HepG2 (cell line): ENCODE measurements around the gene GFRA3. TPM values are rescaled to one million over a fixed set of nuclear protein-coding genes. Genes with fewer than 3 reads are reported as not detected.

Experiments used
- ATAC-seq: fragments of 200-7000 bp; cut with Tn5 transposase; 3 replicates; pipeline ENCODE4 v1.9.1; 2020; ENCODE audit warnings: mild to moderate bottlenecking, moderate library complexity
- BruUV-seq: library from RNA; stranded (reverse); fragments of 400-500 nt; replicated peaks from 2 replicates; lab custom pipeline; 2021; lab: Mats Ljungman, UMichigan
- CTCF ChIA-PET: fragments of 300-600 bp; formaldehyde crosslinking; extraction: SDS; loops from one replicate; lab custom pipeline; 2021; ENCODE audit warnings: low total read pairs, inconsistent platforms, low intra/inter-chr PET ratio; lab: Yijun Ruan, JAX
- POLR2A ChIA-PET: fragments of 350-600 bp; sonication (Branson Sonifier 250); formaldehyde crosslinking; loops from one replicate; lab custom pipeline; 2020; ENCODE audit warnings: antibody characterized with exemption, inconsistent platforms; lab: Yijun Ruan, JAX
- DNase-seq: peaks from one replicate; pipeline ENCODE4 v3.0.0-alpha.2; 2015; ENCODE audit warnings: low spot score
- FAIRE-seq: peaks from 3 replicates; lab custom pipeline; 2011; peaks lifted over from hg19 to GRCh38; lab: Jason Lieb, UNC
- H2AFZ ChIP-seq: one replicate; pipeline ENCODE4 v1.6.1; 2011; ENCODE audit warnings: low read length, inconsistent platforms
- H3K27ac ChIP-seq: fragments of 300-600 bp; 3 replicates; pipeline ENCODE4 v1.8.0; 2011; ENCODE audit warnings: mixed run types, mild to moderate bottlenecking, mixed read lengths, low read length, inconsistent platforms; ENCODE audit not compliant: insufficient read depth; ENCODE audit errors: extremely low read length
- H3K27me3 ChIP-seq, 2 experiments: fragments of 200-600 bp in 1 of 2; 2 replicates in 1 of 2; 3 replicates in 1 of 2; pipeline versions ENCODE4 v1.6.0 to v1.8.0; 2011; ENCODE audit warnings: low read length in 2 of 2, mild to moderate bottlenecking in 2 of 2, moderate library complexity in 2 of 2, inconsistent platforms in 1 of 2; ENCODE audit not compliant: insufficient read depth in 2 of 2, control insufficient read depth in 1 of 2
- H3K36me3 ChIP-seq, 2 experiments: fragments of 200-600 bp in 1 of 2; replicated peaks in 1 of 2; 2 replicates in 1 of 2; 3 replicates in 1 of 2; pipeline versions ENCODE4 v1.5.1 to v1.8.0; 2011; ENCODE audit warnings: low read length in 2 of 2, inconsistent platforms in 1 of 2; ENCODE audit not compliant: insufficient read depth in 2 of 2, control insufficient read depth in 1 of 2
- H3K4me1 ChIP-seq: 2 replicates; pipeline ENCODE4 v1.5.1; 2012; ENCODE audit warnings: low read length, inconsistent platforms; ENCODE audit not compliant: insufficient read depth
- H3K4me2 ChIP-seq: 2 replicates; pipeline ENCODE4 v1.6.0; 2011; ENCODE audit warnings: low read depth, low read length, inconsistent platforms
- H3K4me3 ChIP-seq, 3 experiments: fragments of 200-600 bp in 1 of 3; sonication (generic), shearing (Covaris generic) in 1 of 3; replicated peaks in 1 of 3; 2 replicates each; pipeline ENCODE4 v1.5.1; 2011 to 2016; ENCODE audit warnings: low read length in 3 of 3, inconsistent platforms in 2 of 3, low read depth in 2 of 3, mild to moderate bottlenecking in 2 of 3, control low read depth in 1 of 3, mixed read lengths in 1 of 3; ENCODE audit not compliant: insufficient read depth in 1 of 3
- H3K79me2 ChIP-seq: one replicate; pipeline ENCODE4 v1.6.1; 2011; ENCODE audit warnings: low read length, inconsistent platforms; ENCODE audit not compliant: insufficient read depth
- H3K9ac ChIP-seq: 2 replicates; pipeline ENCODE4 v1.6.0; 2011; ENCODE audit warnings: mild to moderate bottlenecking, low read depth, low read length, inconsistent platforms; ENCODE audit not compliant: insufficient read depth
- H3K9me3 ChIP-seq: 2 replicates; pipeline ENCODE4 v1.5.1; 2012; ENCODE audit warnings: mild to moderate bottlenecking, low read length
- H4K20me1 ChIP-seq: 2 replicates; pipeline ENCODE4 v1.6.0; 2011; ENCODE audit warnings: inconsistent platforms, mild to moderate bottlenecking, low read length, moderate library complexity; ENCODE audit not compliant: insufficient read depth
- BRCA1 ChIP-seq: sonication (generic); formaldehyde crosslinking; IDR thresholded peaks from 2 replicates; pipeline ENCODE4 v1.4.0; 2020; ENCODE audit warnings: missing genetic modification reagents
- GLI4 ChIP-seq: sonication (generic); formaldehyde crosslinking; IDR thresholded peaks from 2 replicates; pipeline ENCODE4 v1.5.1; 2020; ENCODE audit warnings: missing genetic modification reagents, mild to moderate bottlenecking, moderate library complexity, borderline replicate concordance
- HES4 ChIP-seq: sonication (generic); formaldehyde crosslinking; IDR thresholded peaks from 2 replicates; pipeline ENCODE4 v1.9.0; 2021; ENCODE audit warnings: mild to moderate bottlenecking, missing genetic modification reagents, borderline replicate concordance
- IKZF1 ChIP-seq: fragments of 450-650 bp; IDR thresholded peaks from 2 replicates; pipeline ENCODE4 v1.7.1; 2016
- IKZF4 ChIP-seq: sonication (generic); formaldehyde crosslinking; IDR thresholded peaks from 2 replicates; pipeline ENCODE4 v1.5.1; 2020; ENCODE audit warnings: borderline replicate concordance, mild to moderate bottlenecking, low read depth, missing genetic modification reagents; ENCODE audit errors: not compliant biosample characterization
- KLF15 ChIP-seq: sonication (generic); formaldehyde crosslinking; IDR thresholded peaks from 2 replicates; pipeline ENCODE4 v1.8.1; 2023; ENCODE audit warnings: borderline replicate concordance, mild to moderate bottlenecking, inconsistent platforms, missing genetic modification reagents, mixed read lengths
- KLF16 ChIP-seq, 2 experiments: sonication (generic) in 1 of 2; formaldehyde crosslinking in 1 of 2; IDR thresholded peaks; 2 replicates each; pipeline versions ENCODE4 v1.6.1 to v1.8.0; 2016 to 2023; ENCODE audit warnings: missing genetic modification reagents in 2 of 2, missing compliant biosample characterization in 1 of 2
- MYC ChIP-seq: sonication (generic); formaldehyde crosslinking; IDR thresholded peaks from 2 replicates; pipeline ENCODE4 v1.9.0; 2021; ENCODE audit warnings: missing genetic modification reagents, borderline replicate concordance
- RNF2 ChIP-seq: fragments of 450-650 bp; conservative IDR thresholded peaks from 2 replicates; pipeline ENCODE4 v1.6.1; 2016; ENCODE audit warnings: low read depth
- SIX1 ChIP-seq: sonication (generic); formaldehyde crosslinking; IDR thresholded peaks from 2 replicates; pipeline ENCODE4 v1.4.0; 2020; ENCODE audit warnings: missing genetic modification reagents, borderline replicate concordance
- STAT5B ChIP-seq: sonication (generic); formaldehyde crosslinking; IDR thresholded peaks from 2 replicates; pipeline ENCODE4 v1.4.0; 2020; ENCODE audit warnings: missing genetic modification reagents
- ZIK1 ChIP-seq: sonication (generic); formaldehyde crosslinking; IDR thresholded peaks from 2 replicates; pipeline ENCODE4 v1.5.0; 2020; ENCODE audit warnings: mild to moderate bottlenecking, low read depth, missing genetic modification reagents, borderline replicate concordance
- ZMYM2 ChIP-seq: sonication (generic); formaldehyde crosslinking; IDR thresholded peaks from 2 replicates; pipeline ENCODE4 v1.8.0; 2022; ENCODE audit warnings: mild to moderate bottlenecking, missing genetic modification reagents
- ZNF263 ChIP-seq: sonication (generic); formaldehyde crosslinking; IDR thresholded peaks from 2 replicates; pipeline ENCODE4 v1.4.0; 2020; ENCODE audit warnings: missing genetic modification reagents
- ZNF383 ChIP-seq: sonication (generic); formaldehyde crosslinking; IDR thresholded peaks from 2 replicates; pipeline ENCODE4 v1.4.0; 2020; ENCODE audit warnings: missing genetic modification reagents, mild to moderate bottlenecking, borderline replicate concordance
- ZNF414 ChIP-seq: sonication (generic); formaldehyde crosslinking; IDR thresholded peaks from 2 replicates; pipeline ENCODE4 v1.5.0; 2020; ENCODE audit warnings: missing genetic modification reagents
- ZNF615 ChIP-seq: sonication (generic); formaldehyde crosslinking; IDR thresholded peaks from 2 replicates; pipeline ENCODE4 v1.5.0; 2020; ENCODE audit warnings: mild to moderate bottlenecking, missing genetic modification reagents, borderline replicate concordance
- ZNF674 ChIP-seq: sonication (generic); formaldehyde crosslinking; IDR thresholded peaks from 2 replicates; pipeline ENCODE4 v1.5.0; 2020; ENCODE audit warnings: low read depth, mild to moderate bottlenecking, missing genetic modification reagents
- ZNF766 ChIP-seq: sonication (generic); formaldehyde crosslinking; IDR thresholded peaks from 2 replicates; pipeline ENCODE4 v1.5.0; 2020; ENCODE audit warnings: missing genetic modification reagents, borderline replicate concordance
- ZNF841 ChIP-seq: sonication (generic); formaldehyde crosslinking; IDR thresholded peaks from 2 replicates; pipeline ENCODE4 v1.8.1; 2023; ENCODE audit warnings: missing genetic modification reagents, borderline replicate concordance
- WGBS: methylation state at CpG from one replicate; pipeline ENCODE4 v1.1.6; 2017; ENCODE audit warnings: low lambda C conversion rate; 5-methylcytosine and 5-hydroxymethylcytosine counted together
- in situ Hi-C: cut with HindIII; loops from 2 replicates; pipeline ENCODE4 v1.10.0; 2017; ENCODE audit warnings: low pct_unique_long_range_greater_than_20kb; ENCODE audit not compliant: extremely low pct_ligation_motif_present
- intact Hi-C: fragments of 100-400 bp; cut with micrococcal nuclease; formaldehyde crosslinking; loops from one replicate; pipeline ENCODE4 v1.10.0; 2022; ENCODE audit not compliant: unreplicated experiment
- polyA plus RNA-seq, 8 experiments: library from polyadenylated mRNA; depleted of rRNA in 3 of 8; stranded (reverse) in 7 of 8; unstranded in 1 of 8; fragments of >200 nt; fragmentation: Illumina TruSeq in 4 of 8; extraction: Trizol in 4 of 8; gene quantifications; 2 replicates each; pipeline versions ENCODE4 v1.2.1 to v1.2.3, GENCODE V29; 2011 to 2016; ENCODE audit warnings: low read depth in 4 of 8, missing spikeins in 1 of 8, mixed read lengths in 1 of 8; ENCODE audit not compliant: insufficient read depth in 1 of 8
- total RNA-seq, 5 experiments: library from RNA; depleted of rRNA; stranded (reverse); fragments of >200 nt; fragmentation: Illumina TruSeq; extraction: Trizol; gene quantifications; 2 replicates each; pipeline ENCODE4 v1.2.3, GENCODE V29; 2016; ENCODE audit warnings: low read depth in 1 of 5

GFRA3 gene
- total and polyA plus RNA-seq, 2 of the 13 experiments (the other 11 are each of a cell fraction or from before 2014, with no cell fraction given): 0.27 to 0.30 TPM

GRCh38 chr5:138243794-138244193 lies 30.6 kb downstream of the GFRA3 start:
- H3K4me3 ChIP-seq: no peak overlapping the region
- no peaks in the 10 kb centered on the region for H3K79me2 ChIP-seq
- no peak overlapping the region for H2AFZ ChIP-seq
- CTCF ChIA-PET: no interaction called here
- intact Hi-C loops (no loop called here), in situ Hi-C loops (no loop called here)
- H3K4me2 ChIP-seq: no peak overlapping the region
- no TSS peak for BruUV-seq
- no peak for ATAC-seq
- no peaks in the 10 kb centered on the region for H4K20me1 ChIP-seq
- DNase-seq: no peak
- FAIRE-seq: no peak
- H3K36me3 ChIP-seq: no peaks in the 10 kb centered on the region
- no peak for TF ChIP-seq ZIK1
- no peak for TF ChIP-seq IKZF4
- TF ChIP-seq KLF15 (CRISPR knock-in tag): no peak
- TF ChIP-seq STAT5B (CRISPR knock-in tag): no peak
- no peak for TF ChIP-seq KLF16 (CRISPR knock-in tag; IDR thresholded peaks at IDR 0.05)
- no peak for TF ChIP-seq MYC (CRISPR knock-in tag)
- no peak for TF ChIP-seq BRCA1 (CRISPR knock-in tag)
- TF ChIP-seq IKZF1: no peak
- no peak for TF ChIP-seq RNF2
- no peak for TF ChIP-seq ZNF841 (CRISPR knock-in tag)
- TF ChIP-seq ZNF383: no peak
- no peak for TF ChIP-seq ZNF263 (CRISPR knock-in tag)
- no peak for TF ChIP-seq ZNF414 (CRISPR knock-in tag)
- no peak for TF ChIP-seq HES4 (CRISPR knock-in tag)
- TF ChIP-seq ZNF674 (CRISPR knock-in tag): no peak
- TF ChIP-seq GLI4 (CRISPR knock-in tag): no peak
- TF ChIP-seq ZMYM2: no peak
- no peak for TF ChIP-seq SIX1 (CRISPR knock-in tag)
- TF ChIP-seq ZNF766 (CRISPR knock-in tag): no peak
- no peak for TF ChIP-seq ZNF615
- peaks cover 0 to 26% of the 10 kb centered on the region in 2 experiments; a peak in 3 of 5 replicates for H3K27me3 ChIP-seq
- no peak overlapping the region for H3K9ac ChIP-seq
- no peak overlapping the region for H3K27ac ChIP-seq
- WGBS: 13% methylated on average over 2 of the region's 2 CpGs
- H3K9me3 ChIP-seq: no peaks in the 10 kb centered on the region
- POLR2A ChIA-PET: no interaction called here
- H3K4me1 ChIP-seq: peaks cover 42% of the 10 kb centered on the region
